SHP77 (cell line): Measurements from ENCODE around the gene CFAP92.

Source experiments
- DNase-seq, 2 experiments: peaks; one replicate each; lab custom pipeline; 2025; lab: John Stamatoyannopoulos, UW

CFAP92 gene, protein sequence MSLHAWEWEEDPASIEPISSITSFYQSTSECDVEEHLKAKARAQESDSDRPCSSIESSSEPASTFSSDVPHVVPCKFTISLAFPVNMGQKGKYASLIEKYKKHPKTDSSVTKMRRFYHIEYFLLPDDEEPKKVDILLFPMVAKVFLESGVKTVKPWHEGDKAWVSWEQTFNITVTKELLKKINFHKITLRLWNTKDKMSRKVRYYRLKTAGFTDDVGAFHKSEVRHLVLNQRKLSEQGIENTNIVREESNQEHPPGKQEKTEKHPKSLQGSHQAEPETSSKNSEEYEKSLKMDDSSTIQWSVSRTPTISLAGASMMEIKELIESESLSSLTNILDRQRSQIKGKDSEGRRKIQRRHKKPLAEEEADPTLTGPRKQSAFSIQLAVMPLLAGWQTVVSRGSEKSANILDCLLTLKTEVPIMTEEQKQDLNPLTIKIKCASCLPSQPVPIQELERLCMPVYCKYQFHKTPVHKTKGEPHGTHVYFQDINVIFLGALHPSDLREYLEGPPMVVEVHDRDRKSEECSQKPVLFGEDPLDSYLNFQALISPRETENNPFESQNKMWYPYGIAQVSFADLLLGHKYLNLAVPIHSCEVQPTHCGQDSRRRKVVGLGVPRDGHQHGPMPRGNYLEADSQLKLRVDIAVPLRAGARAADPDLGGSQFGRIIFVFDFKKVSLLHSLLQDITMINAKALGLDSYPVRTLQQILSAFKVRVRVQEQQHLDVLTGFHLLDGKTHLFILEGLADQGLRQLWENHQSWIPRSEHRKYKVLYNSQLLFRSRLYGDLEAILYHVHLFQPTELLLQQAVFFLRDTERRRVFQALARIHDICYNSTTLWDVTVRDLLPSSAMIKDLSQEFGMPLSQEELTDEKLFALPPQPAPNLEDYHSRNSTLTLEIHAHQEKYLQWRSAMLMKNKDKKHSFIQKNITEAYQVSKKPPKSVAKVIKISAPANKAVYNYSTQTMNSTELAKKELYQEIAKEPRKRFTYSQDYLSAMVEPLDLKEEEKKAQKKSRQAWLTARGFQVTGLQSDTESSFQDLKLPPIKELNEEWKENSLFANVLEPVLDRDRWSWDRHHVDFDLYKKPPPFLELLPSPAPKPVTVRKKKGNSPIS

DNA sequence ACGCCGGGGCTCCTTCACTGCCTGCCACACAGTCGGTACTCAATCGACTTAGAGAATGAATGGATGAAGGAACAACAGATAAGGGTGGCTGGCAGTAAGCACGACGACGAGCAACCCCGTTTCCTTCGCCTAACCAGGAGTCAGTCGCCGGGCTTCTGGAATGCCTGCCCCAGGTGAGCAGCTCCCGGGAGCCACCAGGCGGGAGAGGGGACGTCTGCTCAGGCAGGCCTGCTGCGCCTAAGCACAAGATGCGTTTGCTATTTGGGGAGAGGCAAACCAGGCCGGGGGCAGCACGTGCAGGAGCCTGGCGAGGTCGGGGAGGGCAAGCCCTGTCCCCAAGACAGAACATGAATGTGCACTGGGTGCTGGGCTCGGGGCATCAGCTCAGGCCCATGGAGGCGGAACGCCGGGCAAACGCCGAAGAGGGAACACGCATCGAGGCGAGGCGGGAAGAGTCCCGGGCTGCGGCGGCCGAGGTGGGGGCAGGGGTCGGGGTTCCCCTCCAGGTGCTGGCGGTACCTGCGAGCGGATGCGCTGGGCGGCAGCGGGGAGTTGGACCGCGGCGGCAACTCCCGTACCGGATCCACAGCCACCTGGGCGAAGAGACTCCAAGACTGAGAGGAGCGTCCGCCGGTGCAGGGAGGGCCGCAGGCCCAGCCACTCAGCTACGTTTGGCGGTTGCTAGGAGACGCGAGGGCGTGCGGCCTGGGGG is at the start of gene CFAP92:
CFAP92 (minus strand) TSS at position 616 of the 712 bp plus-strand sequence. CDS start 772 bp downstream, outside the sequence.
- DNase-seq, result peak; percentile 69 to 89

DNA sequence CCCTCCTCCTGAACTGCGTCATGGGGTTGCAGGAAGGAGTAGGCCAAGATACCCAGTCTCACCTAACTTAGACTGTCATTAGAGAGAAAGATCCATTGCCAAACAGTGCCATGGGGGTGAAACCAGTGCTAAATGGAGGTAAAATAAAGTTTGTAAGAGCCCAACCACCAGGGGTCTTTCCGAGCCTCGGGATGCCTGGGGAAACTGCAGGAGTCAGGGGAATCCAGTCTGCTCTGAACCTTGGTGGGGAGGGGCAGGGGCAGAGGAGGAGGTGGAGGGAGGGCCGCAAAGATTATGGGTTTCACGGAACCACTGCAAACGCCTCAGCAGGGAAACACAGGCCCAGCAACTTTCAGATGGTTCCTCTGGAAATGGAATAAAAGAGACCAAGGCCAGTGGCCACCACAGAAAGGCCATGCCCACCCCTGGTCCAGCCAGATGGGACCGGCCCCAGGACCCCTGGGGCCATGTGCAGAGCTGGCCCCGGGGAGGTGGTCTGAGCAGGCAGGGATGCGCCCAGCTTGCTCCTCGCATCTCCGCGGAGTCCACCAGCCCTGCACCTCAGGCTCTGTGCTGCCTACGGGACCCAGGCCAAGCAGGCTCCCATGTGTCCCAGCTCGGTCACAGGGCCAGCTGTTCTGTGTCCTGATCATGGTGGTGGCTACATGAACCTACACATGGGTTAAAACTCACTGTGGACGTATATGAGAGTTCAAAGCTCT is 46.9 kb upstream of the CFAP92 start:
- no peak for DNase-seq

- no peak for DNase-seq
These were observed 46.1 kb upstream of the CFAP92 start for GRCh38 chr3:129040039-129040336.

DNA sequence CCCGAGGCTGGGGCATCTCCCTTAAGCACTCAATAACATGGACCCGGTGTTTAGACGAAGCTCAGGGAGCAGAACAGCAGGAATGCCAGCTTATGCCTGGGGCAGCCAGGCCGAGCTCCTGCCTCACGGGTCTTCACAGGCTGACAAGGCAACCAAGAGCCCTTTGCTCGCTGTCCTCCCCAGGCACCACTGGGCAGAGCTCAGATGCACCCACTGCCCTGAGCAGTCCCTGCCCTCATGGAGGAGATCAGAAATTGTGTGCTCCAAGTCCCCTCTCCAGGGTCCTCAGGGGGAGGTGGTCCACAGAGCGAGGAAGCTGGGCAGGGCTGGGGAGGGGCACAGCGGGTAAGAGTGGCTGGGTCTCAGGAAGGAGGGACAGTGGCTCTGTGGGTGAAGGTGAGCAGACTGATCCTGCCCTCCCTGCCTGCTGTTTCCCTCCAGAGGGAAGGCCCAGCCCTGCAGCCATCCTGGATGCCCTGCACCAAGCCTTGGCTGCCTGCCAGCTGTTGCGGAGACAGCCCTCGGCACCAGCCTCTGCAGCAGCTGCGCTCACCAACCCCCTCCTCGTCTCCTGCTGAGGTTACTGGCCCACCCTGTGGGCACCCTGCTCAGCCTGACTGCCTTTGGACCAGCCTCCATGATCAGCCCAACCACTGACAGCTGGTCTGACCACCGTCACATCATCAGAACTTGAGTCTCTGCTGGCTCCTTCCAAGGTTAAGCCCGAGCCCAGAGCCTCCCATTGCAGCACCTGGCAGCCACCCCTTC is 45.6 kb upstream of the CFAP92 start:
- peak; percentile 73 to 92 for DNase-seq

DNA sequence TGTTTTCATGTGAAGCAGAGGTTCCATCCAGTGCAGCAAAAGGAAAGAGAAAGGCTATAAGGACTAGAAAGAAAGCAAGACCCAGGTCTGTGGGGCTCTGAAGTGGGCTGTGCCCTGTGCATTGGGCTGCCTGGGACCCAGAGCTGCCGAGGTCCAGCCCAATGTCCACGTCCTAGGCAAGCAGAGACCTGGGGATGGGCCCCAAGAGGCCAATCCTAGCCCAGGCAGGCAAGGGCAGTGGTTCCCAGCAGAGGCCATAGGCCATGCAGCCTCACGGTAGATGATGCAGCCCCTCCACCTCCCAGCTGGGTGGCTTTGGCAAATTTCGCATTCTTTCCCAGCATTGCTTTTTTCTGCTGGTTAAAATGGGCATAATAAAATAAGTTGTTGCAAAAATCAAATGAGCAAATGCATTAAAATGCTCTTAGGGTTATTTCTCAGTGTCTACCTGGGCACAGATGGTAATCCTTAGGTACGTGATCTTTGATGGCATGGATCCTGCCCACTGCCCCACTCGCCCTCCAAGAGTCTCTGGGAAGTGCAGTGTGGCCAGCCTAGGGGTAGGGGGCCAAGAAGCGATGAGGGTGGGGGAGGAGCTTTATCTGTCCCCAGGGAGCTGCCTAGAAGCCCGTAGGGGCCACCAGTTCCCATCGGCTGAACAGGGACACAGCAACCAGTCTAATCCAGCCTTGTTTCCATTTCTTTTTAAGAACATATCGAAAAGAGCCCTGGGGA is 44.4 kb upstream of the CFAP92 start:
- DNase-seq, result no peak

GRCh38 chr3:129037093-129037419 is 43.2 kb upstream of the CFAP92 start:
- DNase-seq, result no peak

DNA sequence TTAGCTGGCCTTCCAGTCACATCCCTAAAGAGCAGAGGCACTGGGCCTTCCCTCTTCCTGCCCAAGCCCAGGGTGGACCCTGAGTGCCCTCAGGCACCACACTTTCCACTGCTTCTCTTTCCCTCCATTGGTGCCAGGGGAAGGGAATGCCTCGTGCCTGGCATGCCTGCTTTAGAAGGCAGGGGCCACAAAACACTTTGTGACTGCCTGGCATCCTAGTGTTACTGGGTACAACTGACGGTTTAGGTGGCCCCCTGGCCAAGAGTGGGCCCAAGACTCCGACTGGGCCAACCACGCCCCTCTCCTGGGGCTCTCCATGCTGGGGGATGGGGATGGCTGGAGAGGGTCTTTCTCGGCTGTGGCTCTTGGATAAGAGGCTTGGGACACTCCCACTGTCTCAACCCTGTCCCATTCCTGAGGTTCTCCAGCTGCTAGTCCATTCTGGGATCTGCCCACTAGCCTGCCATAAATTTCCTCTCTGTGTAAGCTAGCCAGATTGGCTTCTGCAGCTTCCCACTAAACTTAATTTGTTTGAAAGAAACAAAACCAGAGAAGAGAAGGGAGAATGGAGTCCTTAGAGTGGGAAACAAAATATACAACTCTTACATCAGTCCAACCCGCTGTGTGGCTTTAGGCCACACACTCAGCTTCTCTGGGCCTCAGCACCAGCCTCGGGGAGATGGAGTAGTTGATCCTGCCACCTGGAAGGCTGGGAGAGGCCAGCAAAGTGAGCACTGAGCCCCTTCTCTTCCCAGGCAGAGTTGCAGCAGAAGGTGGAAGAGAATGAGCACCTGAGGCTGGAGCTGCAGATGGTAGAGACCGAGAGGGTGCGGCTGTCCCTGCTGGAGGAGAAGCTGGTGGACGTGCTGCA is 42.6 kb upstream of the CFAP92 start:
- no peak for DNase-seq

DNA sequence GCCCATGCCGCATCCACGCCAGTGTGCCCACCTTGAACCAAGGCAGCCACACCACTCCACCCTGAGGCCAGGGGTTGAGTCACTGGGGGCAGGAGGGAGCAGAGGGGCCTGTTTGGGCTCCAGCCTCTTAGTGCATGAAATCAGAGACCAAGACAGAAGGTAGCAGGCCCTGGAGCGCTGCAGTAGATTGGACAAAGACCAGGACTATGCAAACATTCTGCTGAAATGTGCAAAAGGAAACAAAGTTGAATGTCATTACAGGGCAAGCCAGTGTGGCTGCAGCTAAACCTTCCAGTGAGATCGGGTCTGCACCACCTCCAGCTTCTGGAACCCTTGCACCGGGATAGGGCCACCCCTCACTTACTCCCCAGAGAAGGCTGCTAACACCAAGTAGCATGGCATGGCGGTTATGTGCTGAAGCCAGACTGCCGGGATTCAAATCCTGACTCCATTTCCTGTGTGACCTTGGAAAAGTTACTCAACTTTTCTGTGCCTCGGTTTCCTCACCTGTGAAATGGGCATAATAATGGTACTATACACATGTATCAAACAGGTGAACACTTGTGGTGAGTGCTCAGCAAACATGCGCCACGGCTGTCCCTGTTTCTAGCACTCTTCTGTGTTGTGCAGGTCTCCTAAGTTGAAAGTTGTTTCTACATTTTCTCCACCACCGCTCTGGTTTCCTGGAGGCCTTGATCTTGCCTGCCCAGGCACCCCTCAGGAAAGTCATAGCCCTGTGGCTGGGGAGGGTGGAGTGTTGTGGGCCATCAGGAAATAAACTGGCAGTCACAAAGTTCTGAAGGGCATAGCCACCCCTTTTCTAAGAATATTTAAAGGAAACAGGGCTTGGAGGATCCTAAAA is 41.7 kb upstream of the CFAP92 start:
- DNase-seq, result no peak

DNA sequence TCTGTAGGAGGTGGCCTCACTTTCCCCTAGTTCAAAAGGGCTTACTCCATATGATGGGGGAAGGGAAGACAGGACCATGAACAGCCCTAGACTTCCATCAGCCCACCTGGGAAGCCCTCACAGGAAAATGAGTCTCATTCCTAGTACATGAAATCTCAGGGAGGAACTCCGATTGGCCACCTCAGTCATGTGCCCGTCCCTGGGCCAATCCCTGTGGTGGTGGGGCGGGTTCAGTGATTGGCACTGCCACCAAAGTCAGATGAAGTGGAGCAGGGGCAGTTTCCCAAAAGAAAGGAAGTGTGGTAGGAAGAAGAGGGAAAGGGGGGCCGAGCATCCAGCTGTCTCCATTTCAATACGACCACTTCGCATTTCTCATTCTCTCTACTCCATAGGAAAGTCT is 40.8 kb upstream of the CFAP92 start:
- DNase-seq, result no peak

GRCh38 chr3:129033633-129034321 is 39.9 kb upstream of the CFAP92 start:
- DNase-seq, result no peak

- DNase-seq, result no peak
These were observed 39.3 kb upstream of the CFAP92 start for GRCh38 chr3:129033151-129033550.

- DNase-seq, result no peak
These were observed 38.8 kb upstream of the CFAP92 start for GRCh38 chr3:129032716-129033115.

DNA sequence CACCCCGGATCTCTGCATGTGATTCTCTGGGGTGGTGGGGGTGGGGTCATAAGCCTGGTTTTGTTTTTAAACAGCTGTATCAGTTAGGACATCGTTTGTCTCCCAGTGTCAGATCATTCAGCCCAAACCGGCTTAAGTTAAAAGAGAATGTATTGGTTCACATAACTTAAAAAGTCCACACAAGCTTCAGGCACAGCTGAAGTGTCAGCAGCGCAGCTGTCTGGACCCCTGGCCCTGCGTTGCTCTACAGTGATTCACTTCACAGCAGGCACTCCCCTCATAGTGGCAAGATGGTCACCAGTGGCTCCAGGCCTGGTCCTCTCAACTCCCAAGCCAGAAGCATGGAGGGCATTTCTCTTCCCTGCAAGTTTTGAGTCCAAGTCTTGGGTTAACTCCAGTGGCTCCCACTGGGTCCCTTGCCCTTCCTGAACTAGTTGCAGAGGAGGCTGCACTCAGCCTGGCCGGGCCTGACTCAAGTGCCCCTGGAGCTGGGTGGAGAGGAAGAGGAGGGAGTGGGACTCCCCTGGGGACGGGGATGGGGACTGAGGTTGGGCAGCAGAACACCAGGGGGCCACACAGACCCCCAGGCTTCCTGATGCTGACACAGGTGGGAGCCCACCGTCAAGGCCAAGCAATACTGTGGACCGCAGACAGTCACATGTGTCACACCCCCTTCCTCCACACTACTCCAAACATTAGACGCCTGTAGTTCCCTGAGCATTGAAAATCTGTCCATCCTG is 37.8 kb upstream of the CFAP92 start:
- no peak for DNase-seq

DNA sequence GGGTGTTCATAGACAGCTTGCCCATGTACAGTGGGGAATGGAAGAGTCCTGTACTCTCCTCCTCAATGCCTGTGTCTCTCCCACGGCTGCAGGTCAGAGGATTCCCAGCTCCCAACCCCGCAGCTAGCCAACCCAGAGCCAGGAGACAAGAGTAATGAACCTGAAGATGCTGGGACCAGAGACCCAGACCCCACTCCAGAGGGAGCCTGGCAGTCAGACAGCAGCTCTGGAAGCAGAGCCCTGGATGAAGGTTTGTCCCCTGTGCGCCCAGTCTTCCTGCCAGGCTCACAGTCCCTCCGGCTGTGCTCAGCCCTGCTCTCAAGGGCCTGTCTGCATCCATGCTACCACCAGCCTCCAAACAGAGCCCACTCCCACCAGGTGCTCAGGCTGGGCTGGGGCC is 36.7 kb upstream of the CFAP92 start:
- no peak for DNase-seq

DNA sequence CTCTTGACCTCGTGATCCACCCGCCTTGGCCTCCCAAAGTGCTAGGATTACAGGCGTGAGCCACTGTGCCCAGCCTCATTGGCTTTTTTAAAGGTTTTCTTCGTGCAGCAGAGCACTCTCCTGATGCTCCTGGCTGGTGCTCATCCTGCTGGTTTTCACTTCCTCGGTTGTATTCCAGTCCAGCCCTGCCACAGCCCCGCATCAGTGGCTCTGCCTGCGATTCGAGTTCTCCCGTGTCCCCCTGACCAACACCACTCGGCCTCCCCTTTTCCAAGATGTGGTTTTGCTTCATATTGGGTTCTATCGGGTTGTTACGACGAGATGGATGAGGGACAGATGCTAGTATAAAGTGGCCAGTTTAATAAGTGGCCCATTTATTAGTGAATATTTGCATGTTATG is 35.0 kb upstream of the CFAP92 start:
- no peak for DNase-seq

DNA sequence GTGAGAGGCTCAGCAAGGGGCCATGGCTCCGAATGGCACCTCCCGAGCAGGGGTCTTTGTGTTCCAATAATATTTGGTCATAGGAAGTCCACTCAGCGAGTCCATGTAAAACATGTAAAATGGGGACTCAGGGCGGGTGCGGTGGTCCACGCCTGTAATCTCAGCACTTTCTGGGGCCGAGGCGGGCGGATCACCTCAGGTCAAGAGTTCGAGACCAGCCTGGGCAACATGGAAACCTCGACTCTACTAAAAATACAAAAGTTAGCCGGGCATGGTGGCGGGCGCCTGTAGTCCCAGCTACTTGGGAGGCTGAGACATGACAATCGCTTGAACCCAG is 33.6 kb upstream of the CFAP92 start:
- DNase-seq, result no peak
